Ectodermal cell (in vitro differentiated cells): ENCODE data around the gene ARPC4.

ENCODE experiments used
- H3K27ac ChIP-seq: 2 replicates; pipeline ENCODE4 v1.7.0; 2013; ENCODE audit warnings: mild to moderate bottlenecking, low read depth, low read length; ENCODE audit not compliant: insufficient read depth, poor library complexity, severe bottlenecking
- H3K27me3 ChIP-seq: 2 replicates; pipeline ENCODE4 v1.7.0; 2013; ENCODE audit warnings: mild to moderate bottlenecking, low read length; ENCODE audit not compliant: insufficient read depth, control insufficient read depth, poor library complexity, severe bottlenecking
- H3K36me3 ChIP-seq: one replicate; pipeline ENCODE4 v1.7.0; 2013; ENCODE audit warnings: low read length; ENCODE audit not compliant: control insufficient read depth, insufficient read depth
- H3K4me1 ChIP-seq: one replicate; pipeline ENCODE4 v1.7.0; 2013; ENCODE audit warnings: low read length; ENCODE audit not compliant: control insufficient read depth, insufficient read depth
- H3K4me3 ChIP-seq: 2 replicates; pipeline ENCODE4 v1.7.0; 2013; ENCODE audit warnings: low read depth, low read length, control low read depth; ENCODE audit not compliant: insufficient read depth
- H3K9me3 ChIP-seq: 2 replicates; pipeline ENCODE4 v1.7.0; 2013; ENCODE audit warnings: mild to moderate bottlenecking, low read length, moderate library complexity; ENCODE audit not compliant: control insufficient read depth
- WGBS, 2 experiments: methylation state at CpG; one replicate each; pipeline ENCODE4 v1.1.7; 2013; ENCODE audit warnings: missing lambda C conversion rate in 2 of 2; 5-methylcytosine and 5-hydroxymethylcytosine counted together

Gene ARPC4

GRCh38 chr3:9780910-9781309 lies 12.0 kb upstream of the ARPC4 start:
- H3K9me3 ChIP-seq: no peaks in the 10 kb centered on the region
- no peak overlapping the region for H3K27ac ChIP-seq
- H3K36me3 ChIP-seq: peaks cover 14% of the 10 kb centered on the region
- no peaks in the 10 kb centered on the region for H3K27me3 ChIP-seq
- H3K4me3 ChIP-seq: no peak overlapping the region
- H3K4me1 ChIP-seq: no peaks in the 10 kb centered on the region
- WGBS, 2 experiments: 89 to 91% methylated on average over 3 to 4 of the region's 4 CpGs

- Histone ChIP-seq H3K27ac (no peak overlapping the region), H3K9me3 (no peaks in the 10 kb centered on the region), H3K27me3 (no peaks in the 10 kb centered on the region), H3K36me3 (peaks cover 18% of the 10 kb centered on the region), H3K4me1 (no peaks in the 10 kb centered on the region), H3K4me3 (no peak overlapping the region)
- WGBS, 2 experiments: 92 to 95% methylated on average over 1 of the region's 1 CpG
Measured at GRCh38 chr3:9781551-9781950, 11.3 kb upstream of the ARPC4 start.

- Histone ChIP-seq H3K27me3 (no peaks in the 10 kb centered on the region), H3K27ac (no peak overlapping the region), H3K4me3 (no peak overlapping the region), H3K36me3 (peaks cover 23% of the 10 kb centered on the region), H3K4me1 (no peaks in the 10 kb centered on the region), H3K9me3 (no peaks in the 10 kb centered on the region)
- WGBS, 2 experiments: 97 to 98% methylated on average over 3 of the region's 3 CpGs
Measured at GRCh38 chr3:9781978-9782603, 10.8 kb upstream of the ARPC4 start.

- Histone ChIP-seq H3K36me3 (peaks cover 24% of the 10 kb centered on the region), H3K9me3 (no peaks in the 10 kb centered on the region), H3K27me3 (no peaks in the 10 kb centered on the region), H3K4me3 (no peak overlapping the region), H3K4me1 (no peaks in the 10 kb centered on the region), H3K27ac (no peak overlapping the region)
- 71 to 78% methylated on average over 3 of the region's 3 CpGs for WGBS, 2 experiments
Measured at GRCh38 chr3:9782770-9783169, 10.1 kb upstream of the ARPC4 start.

- Histone ChIP-seq H3K27me3 (no peaks in the 10 kb centered on the region), H3K9me3 (no peaks in the 10 kb centered on the region), H3K4me1 (no peaks in the 10 kb centered on the region), H3K4me3 (no peak overlapping the region), H3K36me3 (peaks cover 24% of the 10 kb centered on the region), H3K27ac (no peak overlapping the region)
- WGBS, 2 experiments: 97% methylated on average over 14 of the region's 14 CpGs
Measured at GRCh38 chr3:9783954-9784353, 8.9 kb upstream of the ARPC4 start.

GRCh38 chr3:9784965-9785364 lies 7.9 kb upstream of the ARPC4 start:
- Histone ChIP-seq H3K9me3 (no peaks in the 10 kb centered on the region), H3K4me1 (no peaks in the 10 kb centered on the region), H3K27ac (no peak overlapping the region), H3K36me3 (peaks cover 32% of the 10 kb centered on the region), H3K27me3 (no peaks in the 10 kb centered on the region), H3K4me3 (no peak overlapping the region)
- 95 to 96% methylated on average over 4 of the region's 4 CpGs for WGBS, 2 experiments

GRCh38 chr3:9785602-9786001 lies 7.3 kb upstream of the ARPC4 start:
- Histone ChIP-seq H3K27ac (no peak overlapping the region), H3K4me3 (no peak overlapping the region), H3K4me1 (no peaks in the 10 kb centered on the region), H3K9me3 (no peaks in the 10 kb centered on the region), H3K27me3 (no peaks in the 10 kb centered on the region), H3K36me3 (peaks cover 35% of the 10 kb centered on the region)
- WGBS, 2 experiments: 93 to 97% methylated on average over 7 of the region's 7 CpGs

- H3K27me3 ChIP-seq: no peaks in the 10 kb centered on the region
- no peak overlapping the region for H3K4me3 ChIP-seq
- WGBS, 2 experiments: 90 to 93% methylated on average over 7 of the region's 7 CpGs
- H3K36me3 ChIP-seq: peaks cover 40% of the 10 kb centered on the region
- H3K27ac ChIP-seq: no peak overlapping the region
- H3K9me3 ChIP-seq: no peaks in the 10 kb centered on the region
- no peaks in the 10 kb centered on the region for H3K4me1 ChIP-seq
Measured at GRCh38 chr3:9786209-9786739, 6.6 kb upstream of the ARPC4 start.

GRCh38 chr3:9786825-9787669 lies 5.8 kb upstream of the ARPC4 start:
- Histone ChIP-seq H3K36me3 (peaks cover 40% of the 10 kb centered on the region), H3K9me3 (no peaks in the 10 kb centered on the region), H3K4me3 (no peak overlapping the region), H3K27me3 (no peaks in the 10 kb centered on the region), H3K4me1 (no peaks in the 10 kb centered on the region), H3K27ac (no peak overlapping the region)
- WGBS, 2 experiments: 92 to 93% methylated on average over 13 of the region's 13 CpGs

- H3K36me3 ChIP-seq: peaks cover 40% of the 10 kb centered on the region
- 94% methylated on average over 6 of the region's 6 CpGs for WGBS, 2 experiments
Measured at GRCh38 chr3:9787714-9788113, 5.2 kb upstream of the ARPC4 start.

More at GRCh38 chr3:9787714-9788113, 5.2 kb upstream of the ARPC4 start:
- Histone ChIP-seq H3K27me3 (no peaks in the 10 kb centered on the region), H3K27ac (no peak overlapping the region), H3K9me3 (no peaks in the 10 kb centered on the region), H3K4me1 (no peaks in the 10 kb centered on the region), H3K4me3 (no peak overlapping the region)
